Loucy (cell line): ENCODE results near the gene PSMB2.

ENCODE experiments used
- EZH2phosphoT487 ChIP-seq: fragments of 200-600 bp; IDR thresholded peaks from 2 replicates; pipeline ENCODE4 v1.6.1; 2018; ENCODE audit warnings: antibody characterized with exemption, mild to moderate bottlenecking, moderate library complexity, borderline replicate concordance
- TF ChIP-seq, protein P1 (sequence below): fragments of 200-600 bp; sonication (generic); conservative IDR thresholded peaks from 2 replicates; pipeline ENCODE4 v1.5.1; 2014; ENCODE audit warnings: mild to moderate bottlenecking, antibody characterized with exemption, low read length

DNA sequence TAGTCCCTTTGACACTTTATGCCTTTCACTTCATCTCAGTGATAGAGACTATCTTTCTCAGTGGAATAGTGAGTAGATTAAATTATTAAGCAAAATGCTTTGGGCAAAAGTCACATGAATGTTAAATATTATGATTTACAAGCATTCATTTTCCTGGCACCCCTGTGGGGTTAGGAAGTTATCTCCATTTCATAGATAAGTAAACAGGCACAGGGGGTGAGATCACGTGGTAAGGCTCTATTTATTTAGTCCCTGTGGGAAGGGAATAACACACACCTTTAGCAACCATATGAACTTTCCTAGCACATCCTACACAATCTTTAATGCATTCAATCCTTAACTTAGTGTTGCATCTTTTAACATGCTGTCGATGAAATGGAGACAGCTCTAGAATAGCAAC lies 12.3 kb downstream of the PSMB2 start:
- TF ChIP-seq, protein P1, sequence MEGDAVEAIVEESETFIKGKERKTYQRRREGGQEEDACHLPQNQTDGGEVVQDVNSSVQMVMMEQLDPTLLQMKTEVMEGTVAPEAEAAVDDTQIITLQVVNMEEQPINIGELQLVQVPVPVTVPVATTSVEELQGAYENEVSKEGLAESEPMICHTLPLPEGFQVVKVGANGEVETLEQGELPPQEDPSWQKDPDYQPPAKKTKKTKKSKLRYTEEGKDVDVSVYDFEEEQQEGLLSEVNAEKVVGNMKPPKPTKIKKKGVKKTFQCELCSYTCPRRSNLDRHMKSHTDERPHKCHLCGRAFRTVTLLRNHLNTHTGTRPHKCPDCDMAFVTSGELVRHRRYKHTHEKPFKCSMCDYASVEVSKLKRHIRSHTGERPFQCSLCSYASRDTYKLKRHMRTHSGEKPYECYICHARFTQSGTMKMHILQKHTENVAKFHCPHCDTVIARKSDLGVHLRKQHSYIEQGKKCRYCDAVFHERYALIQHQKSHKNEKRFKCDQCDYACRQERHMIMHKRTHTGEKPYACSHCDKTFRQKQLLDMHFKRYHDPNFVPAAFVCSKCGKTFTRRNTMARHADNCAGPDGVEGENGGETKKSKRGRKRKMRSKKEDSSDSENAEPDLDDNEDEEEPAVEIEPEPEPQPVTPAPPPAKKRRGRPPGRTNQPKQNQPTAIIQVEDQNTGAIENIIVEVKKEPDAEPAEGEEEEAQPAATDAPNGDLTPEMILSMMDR: no peak
- TF ChIP-seq EZH2phosphoT487: no peak
